ENCODE data around the gene MTA1. TPM values are rescaled to one million over a fixed set of nuclear protein-coding genes. Genes with fewer than 3 reads are reported as not detected.

MTA1 gene
- total and polyA plus RNA-seq, 2 donors from 2014 or later = 30.4 to 112 TPM

DNA sequence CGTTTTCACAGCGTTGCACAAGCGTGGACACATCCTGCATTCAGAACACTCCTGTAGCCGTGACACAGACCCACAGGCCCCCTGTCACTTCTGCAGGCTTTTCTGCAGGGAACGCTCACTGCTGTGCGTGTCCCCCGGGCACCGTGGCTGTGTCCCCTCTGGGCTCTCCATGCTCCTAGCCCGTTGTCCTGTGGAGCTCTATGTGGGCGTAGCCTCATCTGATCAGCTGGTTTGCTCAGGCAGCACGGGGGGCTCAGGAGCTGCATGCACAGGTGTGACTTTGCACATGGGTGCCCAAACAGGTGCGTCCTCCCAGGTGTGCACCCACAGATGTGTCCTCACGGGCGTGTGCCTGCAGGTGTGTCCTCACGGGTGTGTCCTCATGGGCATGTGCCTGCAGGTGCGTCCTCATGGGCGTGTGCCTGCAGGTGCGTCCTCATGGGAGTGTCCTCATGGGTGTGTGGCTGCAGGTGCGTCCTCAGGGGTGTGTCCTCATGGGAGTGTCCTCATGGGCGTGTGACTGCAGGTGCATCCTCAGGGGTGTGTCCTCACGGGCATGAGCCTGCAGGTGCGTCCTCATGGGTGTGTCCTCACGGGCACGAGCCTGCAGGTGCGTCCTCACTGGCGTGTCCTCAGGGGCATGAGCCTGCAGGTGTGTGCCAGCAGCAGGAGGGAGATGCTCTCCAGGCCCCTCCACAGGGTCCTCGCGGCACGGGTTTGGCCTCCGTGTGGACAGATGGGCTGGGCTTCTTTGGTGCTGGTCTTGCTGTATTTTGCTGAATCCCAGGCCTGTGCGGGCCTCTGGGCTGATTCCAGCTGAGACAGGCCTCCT is 17.5 kb downstream of the MTA1 start:
- TF ChIP-seq, protein P1, sequence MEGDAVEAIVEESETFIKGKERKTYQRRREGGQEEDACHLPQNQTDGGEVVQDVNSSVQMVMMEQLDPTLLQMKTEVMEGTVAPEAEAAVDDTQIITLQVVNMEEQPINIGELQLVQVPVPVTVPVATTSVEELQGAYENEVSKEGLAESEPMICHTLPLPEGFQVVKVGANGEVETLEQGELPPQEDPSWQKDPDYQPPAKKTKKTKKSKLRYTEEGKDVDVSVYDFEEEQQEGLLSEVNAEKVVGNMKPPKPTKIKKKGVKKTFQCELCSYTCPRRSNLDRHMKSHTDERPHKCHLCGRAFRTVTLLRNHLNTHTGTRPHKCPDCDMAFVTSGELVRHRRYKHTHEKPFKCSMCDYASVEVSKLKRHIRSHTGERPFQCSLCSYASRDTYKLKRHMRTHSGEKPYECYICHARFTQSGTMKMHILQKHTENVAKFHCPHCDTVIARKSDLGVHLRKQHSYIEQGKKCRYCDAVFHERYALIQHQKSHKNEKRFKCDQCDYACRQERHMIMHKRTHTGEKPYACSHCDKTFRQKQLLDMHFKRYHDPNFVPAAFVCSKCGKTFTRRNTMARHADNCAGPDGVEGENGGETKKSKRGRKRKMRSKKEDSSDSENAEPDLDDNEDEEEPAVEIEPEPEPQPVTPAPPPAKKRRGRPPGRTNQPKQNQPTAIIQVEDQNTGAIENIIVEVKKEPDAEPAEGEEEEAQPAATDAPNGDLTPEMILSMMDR (IDR thresholded peaks at IDR 0.05; ENCODE audit: borderline replicate concordance, extremely low read depth, insufficient read depth) = no peak
- H3K4me1 ChIP-seq (ENCODE audit: control insufficient read depth in 2 of 3, insufficient read depth in 2 of 3, low read depth in 1 of 3, low read length in 3 of 3) = no peaks in the 10 kb centered on the region
- FAIRE-seq (no peak), DNase-seq (no peak)
- H3K9ac ChIP-seq (ENCODE audit: low read length in 3 of 3) = no peak overlapping the region
- no peak overlapping the region for H3K27ac ChIP-seq (ENCODE audit: low read depth in 2 of 2, low read length in 2 of 2)
- intact Hi-C loops (cut with DNase I) = no loop called here
- no peaks in the 10 kb centered on the region for H3K27me3 ChIP-seq (ENCODE audit: control insufficient read depth, insufficient read depth, low read length)
- H3K4me3 ChIP-seq (ENCODE audit: low read length in 3 of 3) = no peak overlapping the region
- peaks cover 0 to 2% (median 0%) of the 10 kb centered on the region in 3 donors for H3K36me3 ChIP-seq (ENCODE audit: control insufficient read depth in 2 of 3, insufficient read depth in 3 of 3, low read length in 3 of 3)
- H3K9me3 ChIP-seq (ENCODE audit: control insufficient read depth in 2 of 3, insufficient read depth in 1 of 3, low read length in 3 of 3) = no peaks in the 10 kb centered on the region

DNA sequence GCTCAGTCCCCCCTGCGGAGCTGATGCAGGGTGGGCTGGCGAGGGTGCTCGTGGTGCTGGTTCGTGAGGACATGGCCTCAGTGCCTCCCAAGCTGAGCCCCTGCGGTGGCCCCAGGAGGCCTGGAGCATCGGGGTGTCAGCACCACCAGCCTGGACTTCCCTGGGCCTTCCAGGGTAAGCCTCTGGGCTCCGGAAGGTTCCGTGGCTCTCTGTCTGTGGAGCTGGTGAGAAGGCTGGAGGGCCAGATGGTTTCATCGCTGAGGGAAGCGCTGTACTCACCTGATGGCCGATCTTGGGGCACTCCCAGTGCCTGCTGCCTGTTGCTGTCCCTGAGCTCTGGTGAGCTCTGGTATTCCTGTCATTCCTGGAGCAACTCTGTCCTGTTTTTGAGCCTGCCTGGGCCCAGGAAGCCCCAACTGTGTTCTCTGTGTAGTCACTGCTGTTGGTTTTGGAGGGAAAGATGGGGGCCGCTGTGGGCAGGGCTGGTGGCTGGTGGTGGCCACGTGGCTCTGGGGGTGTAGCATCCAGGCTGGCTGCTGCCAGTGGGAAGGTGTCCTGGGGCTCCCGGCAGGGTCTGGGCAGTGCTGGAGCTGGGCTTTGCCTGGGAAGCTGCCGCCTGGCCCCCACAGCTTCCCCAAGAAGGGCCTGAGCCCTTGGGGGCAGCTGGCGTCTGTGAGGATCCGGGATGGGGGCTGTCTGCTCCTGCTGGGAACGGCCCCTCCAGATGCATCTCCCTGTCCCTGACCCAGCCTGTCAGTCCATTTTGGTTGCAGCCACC is 18.3 kb downstream of the MTA1 start:
- H3K9ac ChIP-seq (ENCODE audit: low read length in 3 of 3) = no peak overlapping the region
- H3K36me3 ChIP-seq (ENCODE audit: control insufficient read depth in 2 of 3, insufficient read depth in 3 of 3, low read length in 3 of 3) = peaks cover 0 to 2% (median 2%) of the 10 kb centered on the region in 3 donors
- intact Hi-C loops (cut with DNase I) = no loop called here
- DNase-seq (peak in 1 of 5 donors; percentile 64), FAIRE-seq (no peak)
- no peak overlapping the region for H3K27ac ChIP-seq (ENCODE audit: low read depth in 2 of 2, low read length in 2 of 2)
- no peak overlapping the region for H3K4me3 ChIP-seq (ENCODE audit: low read length in 3 of 3)
- H3K4me1 ChIP-seq (ENCODE audit: control insufficient read depth in 2 of 3, insufficient read depth in 2 of 3, low read depth in 1 of 3, low read length in 3 of 3) = no peaks in the 10 kb centered on the region
- no peaks in the 10 kb centered on the region for H3K27me3 ChIP-seq (ENCODE audit: control insufficient read depth, insufficient read depth, low read length)
- TF ChIP-seq, protein P1 (IDR thresholded peaks at IDR 0.05; ENCODE audit: borderline replicate concordance, extremely low read depth, insufficient read depth) = no peak
- no peaks in the 10 kb centered on the region for H3K9me3 ChIP-seq (ENCODE audit: control insufficient read depth in 2 of 3, insufficient read depth in 1 of 3, low read length in 3 of 3)

DNA sequence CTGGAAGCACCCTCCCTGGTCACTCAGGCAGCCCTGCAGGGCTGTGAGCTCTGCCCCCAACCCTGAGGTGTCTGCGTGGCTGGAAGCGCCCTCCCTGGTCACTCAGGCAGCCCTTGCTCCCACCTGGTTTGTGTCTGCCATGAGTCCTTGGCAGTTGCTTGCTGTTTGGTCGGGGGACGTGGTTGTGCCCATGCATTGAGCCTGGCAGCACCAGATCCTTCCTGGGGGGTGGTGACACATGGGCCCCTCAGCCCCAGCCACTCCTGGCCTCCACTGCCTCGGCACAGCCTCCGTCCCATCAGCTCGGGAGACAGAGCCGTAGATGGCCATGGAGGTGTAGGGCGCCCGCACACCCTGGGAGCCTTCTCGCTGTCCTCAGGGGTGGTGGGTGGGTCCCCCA is 19.6 kb downstream of the MTA1 start:
- Histone ChIP-seq H3K9ac (ENCODE audit: low read length in 3 of 3) (no peak overlapping the region), H3K27ac (ENCODE audit: low read depth in 2 of 2, low read length in 2 of 2) (no peak overlapping the region), H3K4me3 (ENCODE audit: low read length in 3 of 3) (no peak overlapping the region), H3K36me3 (ENCODE audit: control insufficient read depth in 2 of 3, insufficient read depth in 3 of 3, low read length in 3 of 3) (peaks cover 0 to 2% (median 2%) of the 10 kb centered on the region in 3 donors), H3K27me3 (ENCODE audit: control insufficient read depth, insufficient read depth, low read length) (no peaks in the 10 kb centered on the region), H3K4me1 (ENCODE audit: control insufficient read depth in 2 of 3, insufficient read depth in 2 of 3, low read depth in 1 of 3, low read length in 3 of 3) (no peaks in the 10 kb centered on the region), H3K9me3 (ENCODE audit: control insufficient read depth in 2 of 3, insufficient read depth in 1 of 3, low read length in 3 of 3) (no peaks in the 10 kb centered on the region)
- FAIRE-seq (no peak), DNase-seq (no peak)
- intact Hi-C loops (cut with DNase I) = no loop called here
- TF ChIP-seq, protein P1 (IDR thresholded peaks at IDR 0.05; ENCODE audit: borderline replicate concordance, extremely low read depth, insufficient read depth) = no peak
